ENCODE data around the gene TGIF2.

The TGIF2 gene

GRCh38 chr20:36582322-36582721 lies 8.9 kb downstream of the TGIF2 start:
- Histone ChIP-seq H3K9me3 (ENCODE audit: control insufficient read depth, insufficient read depth, low read depth, low read length) (no peaks in the 10 kb centered on the region), H3K4me1 (ENCODE audit: control insufficient read depth, insufficient read depth, low read length) (peaks cover 4% of the 10 kb centered on the region), H3K27ac (ENCODE audit: extremely low read depth, low read depth, low read length) (no peak overlapping the region), H3K36me3 (ENCODE audit: control insufficient read depth in 2 of 2, insufficient read depth in 1 of 2, low read length in 2 of 2) (peaks cover 12 to 60% of the 10 kb centered on the region in 2 experiments; a peak in 2 of 3 replicates), H3K4me3 (ENCODE audit: low read depth, low read length) (no peak overlapping the region)
- ChIA-PET CTCF (no interaction called here), POLR2A (no interaction called here)
- TF ChIP-seq ZNF133 (tag by site-specific recombination; IDR thresholded peaks at IDR 0.05) (no peak), ZNF280D (tag by site-specific recombination; IDR thresholded peaks at IDR 0.05) (no peak), ZNF704 (tag by site-specific recombination; IDR thresholded peaks at IDR 0.05) (no peak), ZSCAN4 (tag by site-specific recombination; IDR thresholded peaks at IDR 0.05) (no peak), ZNF16 (tag by site-specific recombination; IDR thresholded peaks at IDR 0.05; ENCODE audit: low read depth) (no peak), SP7 (tag by site-specific recombination; IDR thresholded peaks at IDR 0.05) (no peak), ZNF274 (IDR thresholded peaks at IDR 0.05; ENCODE audit: low read length) (no peak), ZNF274 (tag by site-specific recombination; IDR thresholded peaks at IDR 0.05; ENCODE audit: borderline replicate concordance) (no peak)

DNA sequence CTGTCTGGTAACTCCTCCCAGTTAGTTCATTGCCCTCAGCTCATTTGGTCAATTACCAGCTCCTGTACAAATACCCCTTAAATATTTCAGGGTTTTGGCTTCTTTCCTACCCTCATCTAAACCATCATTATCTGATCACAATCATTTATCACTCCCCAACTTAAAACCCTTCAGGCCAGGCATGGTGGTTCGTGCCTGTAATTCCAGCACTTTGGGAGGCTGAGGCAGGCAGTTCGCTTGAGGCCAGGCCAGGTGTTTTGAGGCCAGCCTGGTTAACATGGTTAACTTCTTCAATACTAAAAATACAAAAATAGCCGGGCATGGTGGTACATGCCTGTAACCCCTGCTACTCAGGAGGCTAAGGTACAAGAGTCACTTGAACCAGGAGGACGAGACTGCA lies 9.4 kb downstream of the TGIF2 start:
- H3K4me1 ChIP-seq (ENCODE audit: control insufficient read depth, insufficient read depth, low read length), result peaks cover 4% of the 10 kb centered on the region
- POLR2A ChIA-PET, result no interaction called here
- CTCF ChIA-PET, result no interaction called here
- no peak overlapping the region for H3K4me3 ChIP-seq (ENCODE audit: low read depth, low read length)
- TF ChIP-seq FEZF1 (tag by site-specific recombination; IDR thresholded peaks at IDR 0.05) (no peak), PRDM1 (tag by site-specific recombination; IDR thresholded peaks at IDR 0.05) (no peak), SP7 (tag by site-specific recombination; IDR thresholded peaks at IDR 0.05) (no peak)
- no peak overlapping the region for H3K27ac ChIP-seq (ENCODE audit: extremely low read depth, low read depth, low read length)
- peaks cover 12 to 63% of the 10 kb centered on the region in 2 experiments; a peak in 2 of 3 replicates for H3K36me3 ChIP-seq (ENCODE audit: control insufficient read depth in 2 of 2, insufficient read depth in 1 of 2, low read length in 2 of 2)
- H3K9me3 ChIP-seq (ENCODE audit: control insufficient read depth, insufficient read depth, low read depth, low read length), result no peaks in the 10 kb centered on the region

DNA sequence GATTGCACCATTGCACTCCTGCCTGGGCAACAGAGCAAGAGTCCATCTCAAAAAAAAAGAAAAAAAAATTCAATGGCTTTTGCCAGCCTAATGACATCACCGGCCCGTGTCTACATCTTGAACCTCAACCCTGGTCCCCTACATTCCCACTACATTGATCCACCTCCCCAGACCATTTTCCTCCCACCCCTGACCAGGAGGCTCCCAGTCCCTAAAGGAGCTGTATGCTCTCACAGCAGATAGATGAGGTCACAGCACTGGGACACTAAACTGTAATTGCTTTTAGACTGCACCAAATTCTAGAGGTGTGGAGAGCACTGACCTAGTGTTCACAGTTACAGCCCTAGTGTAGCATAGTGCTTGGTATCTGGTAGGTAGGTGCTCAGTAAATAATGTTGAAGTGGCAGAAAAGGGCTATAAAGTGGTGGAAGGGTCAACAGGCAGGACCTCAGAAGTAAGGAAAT lies 10.7 kb downstream of the TGIF2 start:
- Histone ChIP-seq H3K36me3 (ENCODE audit: control insufficient read depth in 2 of 2, insufficient read depth in 1 of 2, low read length in 2 of 2) (peaks cover 12 to 62% of the 10 kb centered on the region in 2 experiments; a peak in 2 of 3 replicates), H3K4me1 (ENCODE audit: control insufficient read depth, insufficient read depth, low read length) (peaks cover 4% of the 10 kb centered on the region), H3K9me3 (ENCODE audit: control insufficient read depth, insufficient read depth, low read depth, low read length) (no peaks in the 10 kb centered on the region), H3K4me3 (ENCODE audit: low read depth, low read length) (no peak overlapping the region), H3K27ac (ENCODE audit: extremely low read depth, low read depth, low read length) (no peak overlapping the region)
- CTCF ChIA-PET, result interaction anchor here (0.5 to 3.5 kb wide), 4 partner anchors 12 to 279 kb away, joined by 3 to 10 read pairs (median 4); partner anchors contain the start of gene RAB5IF
- POLR2A ChIA-PET, result interaction anchor here (1.1 kb wide), 1 partner anchor 11 kb away, joined by 6 read pairs; the partner anchor contains the start of gene TGIF2
- TF ChIP-seq ZNF473 (tag by site-specific recombination; IDR thresholded peaks at IDR 0.05), result no peak
- TF ChIP-seq ZNF660 (tag by site-specific recombination; IDR thresholded peaks at IDR 0.05), result no peak
- TF ChIP-seq ZNF529 (tag by site-specific recombination; IDR thresholded peaks at IDR 0.05; ENCODE audit: insufficient replicate concordance), result no peak
- TF ChIP-seq AEBP2 (tag by site-specific recombination; IDR thresholded peaks at IDR 0.05; ENCODE audit: borderline replicate concordance), result no peak
- TF ChIP-seq, protein P1, sequence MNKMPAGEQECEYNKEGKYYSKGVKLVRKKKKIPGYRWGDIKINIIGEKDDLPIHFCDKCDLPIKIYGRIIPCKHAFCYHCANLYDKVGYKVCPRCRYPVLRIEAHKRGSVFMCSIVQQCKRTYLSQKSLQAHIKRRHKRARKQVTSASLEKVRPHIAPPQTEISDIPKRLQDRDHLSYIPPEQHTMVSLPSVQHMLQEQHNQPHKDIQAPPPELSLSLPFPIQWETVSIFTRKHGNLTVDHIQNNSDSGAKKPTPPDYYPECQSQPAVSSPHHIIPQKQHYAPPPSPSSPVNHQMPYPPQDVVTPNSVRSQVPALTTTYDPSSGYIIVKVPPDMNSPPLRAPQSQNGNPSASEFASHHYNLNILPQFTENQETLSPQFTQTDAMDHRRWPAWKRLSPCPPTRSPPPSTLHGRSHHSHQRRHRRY (tag by site-specific recombination; IDR thresholded peaks at IDR 0.05), result no peak
- no peak for TF ChIP-seq ZNF16 (tag by site-specific recombination; IDR thresholded peaks at IDR 0.05; ENCODE audit: low read depth)
- TF ChIP-seq ZNF654 (tag by site-specific recombination; IDR thresholded peaks at IDR 0.05; ENCODE audit: low read depth), result no peak
- no peak for TF ChIP-seq ZNF214 (tag by site-specific recombination; IDR thresholded peaks at IDR 0.05; ENCODE audit: borderline replicate concordance)
- TF ChIP-seq ZNF792 (tag by site-specific recombination; IDR thresholded peaks at IDR 0.05), result no peak
- TF ChIP-seq BCL11B (tag by site-specific recombination; IDR thresholded peaks at IDR 0.05; ENCODE audit: low read depth), result no peak
- no peak for TF ChIP-seq ZFP37 (tag by site-specific recombination; IDR thresholded peaks at IDR 0.05)
- no peak for TF ChIP-seq SP7 (tag by site-specific recombination; IDR thresholded peaks at IDR 0.05)
- no peak for TF ChIP-seq PRDM1 (tag by site-specific recombination; IDR thresholded peaks at IDR 0.05)
- TF ChIP-seq ZNF292 (tag by site-specific recombination; IDR thresholded peaks at IDR 0.05; ENCODE audit: borderline replicate concordance, low read depth), result no peak
- TF ChIP-seq ZNF621 (tag by site-specific recombination; IDR thresholded peaks at IDR 0.05), result no peak
